ENCODE results near the gene CD58.
"Not testable (repeated sequence)": the region's sequence is repeated elsewhere in the genome, so short reads cannot be mapped to it uniquely, and the experiment has no call there.

Gene CD58

DNA sequence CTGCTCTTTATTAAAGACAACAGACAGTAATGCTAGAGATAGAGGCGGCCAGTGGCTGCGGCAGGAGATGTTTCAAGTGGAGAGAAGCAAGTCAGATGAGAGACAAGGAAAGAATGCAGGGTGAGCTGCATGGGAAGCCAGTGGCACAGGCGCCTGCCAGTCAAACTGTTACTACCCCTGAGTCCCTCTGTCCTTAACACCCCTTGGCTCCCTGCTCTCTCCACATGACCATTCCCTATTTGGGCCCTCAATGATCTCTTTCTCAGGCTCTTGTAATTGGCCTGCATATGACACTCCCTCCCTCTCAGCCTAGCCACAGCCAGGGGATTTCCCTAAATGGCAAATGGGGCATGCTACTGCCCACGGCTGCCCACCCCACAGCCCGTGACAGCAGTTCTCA, 22.6 kb upstream of the CD58 start:
- not testable (repeated sequence) for DNase-seq

GRCh38 chr1:116591951-116592605, 21.3 kb upstream of the CD58 start:
- not testable (repeated sequence) for DNase-seq

- DNase-seq = not testable (repeated sequence)
Observed at GRCh38 chr1:116591006-116591950, 20.5 kb upstream of the CD58 start.

DNA sequence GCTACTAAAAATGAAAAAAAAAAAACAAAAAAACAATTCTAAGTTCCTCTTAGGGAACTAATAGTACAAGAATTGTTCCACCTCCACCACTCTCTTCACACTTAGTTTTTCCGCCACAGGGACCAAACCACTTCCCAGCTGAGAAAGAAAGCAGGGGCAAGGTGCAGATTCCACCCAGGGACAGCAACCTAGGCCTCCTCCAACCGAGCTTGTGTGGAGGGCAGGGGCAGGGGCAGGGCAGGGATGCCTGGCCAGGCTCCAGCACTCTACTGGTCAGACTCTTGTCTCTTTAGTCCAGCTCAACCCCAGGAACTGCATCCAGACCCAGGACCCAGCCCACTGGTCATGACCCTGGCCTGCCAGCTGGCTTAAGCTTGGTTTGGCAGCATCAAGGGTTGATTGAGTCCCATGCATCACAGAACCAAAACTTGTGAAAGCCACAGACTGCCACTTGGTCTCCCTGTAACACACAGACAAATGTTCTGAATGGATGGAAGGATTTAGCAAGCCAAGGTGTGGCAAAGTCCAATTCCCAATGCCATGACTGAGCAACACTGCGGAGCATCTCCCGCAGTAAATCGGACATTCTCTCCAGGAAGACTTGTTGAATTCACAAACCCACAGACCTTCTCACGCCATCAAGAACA, 19.7 kb upstream of the CD58 start:
- DNase-seq = not testable (repeated sequence)

- DNase-seq = not testable (repeated sequence)
Observed at GRCh38 chr1:116589101-116589735, 18.4 kb upstream of the CD58 start.

- no peak for DNase-seq
Observed at GRCh38 chr1:116587501-116588227, 16.8 kb upstream of the CD58 start.

DNA sequence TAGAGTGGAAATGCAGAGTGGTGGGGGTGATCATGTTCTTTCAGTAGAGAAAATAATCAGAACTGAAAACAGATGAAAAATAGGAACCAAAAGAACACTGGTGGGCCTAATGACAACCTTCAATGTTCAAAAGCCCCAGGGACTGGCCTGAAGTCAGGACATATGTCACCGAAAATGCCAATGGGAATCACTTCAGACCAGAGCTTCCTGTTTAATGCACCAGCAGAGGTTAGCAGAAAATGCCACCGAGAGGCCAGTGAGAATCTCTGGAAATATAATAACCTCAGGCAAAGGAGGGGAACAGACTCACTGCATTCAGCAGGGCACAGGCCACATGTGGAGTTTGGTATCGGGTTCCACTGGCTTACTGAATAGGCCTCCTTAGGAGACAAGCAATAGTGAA, 15.9 kb upstream of the CD58 start:
- no peak for DNase-seq

DNA sequence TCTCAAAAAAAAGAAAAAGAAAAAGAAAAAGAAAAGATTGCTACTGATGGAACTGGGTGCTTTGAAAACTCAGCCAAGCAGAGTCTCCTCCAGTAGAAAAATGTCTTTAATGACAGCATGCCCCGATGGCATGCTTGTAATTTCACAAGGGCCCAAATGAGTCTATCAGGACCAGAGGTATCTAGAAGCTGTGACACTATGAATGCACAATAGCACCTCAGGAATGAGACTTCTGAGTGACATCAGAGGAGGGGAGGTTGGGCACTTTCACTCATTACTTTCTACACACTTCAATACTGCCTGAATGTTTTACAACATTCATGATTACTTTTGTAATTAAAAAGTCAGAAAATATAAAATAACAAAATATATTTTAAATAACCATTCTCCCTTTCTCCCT, 15.1 kb upstream of the CD58 start:
- DNase-seq = no peak

GRCh38 chr1:116581323-116581885, 10.6 kb upstream of the CD58 start:
- no peak for DNase-seq

- DNase-seq = no peak
Observed at GRCh38 chr1:116580446-116581322, 9.9 kb upstream of the CD58 start.

GRCh38 chr1:116579259-116579875, 8.5 kb upstream of the CD58 start:
- DNase-seq = no peak

GRCh38 chr1:116578581-116578980, 7.8 kb upstream of the CD58 start:
- DNase-seq = no peak

DNA sequence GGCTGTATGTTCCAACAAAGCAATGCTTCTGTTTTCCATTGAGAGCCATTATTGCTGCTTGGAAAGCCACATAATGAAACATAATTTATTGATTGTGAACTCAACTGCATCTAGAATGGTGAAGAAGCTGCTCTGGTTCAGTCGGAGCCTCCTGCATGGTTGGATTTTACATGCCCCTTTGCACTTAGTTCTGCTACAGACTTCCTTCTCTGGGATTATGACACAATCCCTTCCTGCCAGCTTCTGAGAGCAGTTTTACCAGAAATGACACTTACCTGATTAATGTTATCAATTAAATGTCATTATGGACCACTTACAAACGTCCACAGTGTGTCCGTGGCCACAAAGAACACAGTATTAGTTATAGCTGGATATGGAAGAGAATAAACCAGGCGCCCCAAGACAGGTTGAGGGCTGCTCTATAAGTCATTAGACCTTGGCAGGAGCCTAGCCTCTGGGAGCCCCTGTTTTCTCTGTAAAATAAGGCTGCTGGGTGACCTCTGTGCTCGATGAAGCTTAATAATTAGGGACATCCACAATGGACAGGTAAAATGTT, 7.0 kb upstream of the CD58 start:
- DNase-seq = no peak

DNA sequence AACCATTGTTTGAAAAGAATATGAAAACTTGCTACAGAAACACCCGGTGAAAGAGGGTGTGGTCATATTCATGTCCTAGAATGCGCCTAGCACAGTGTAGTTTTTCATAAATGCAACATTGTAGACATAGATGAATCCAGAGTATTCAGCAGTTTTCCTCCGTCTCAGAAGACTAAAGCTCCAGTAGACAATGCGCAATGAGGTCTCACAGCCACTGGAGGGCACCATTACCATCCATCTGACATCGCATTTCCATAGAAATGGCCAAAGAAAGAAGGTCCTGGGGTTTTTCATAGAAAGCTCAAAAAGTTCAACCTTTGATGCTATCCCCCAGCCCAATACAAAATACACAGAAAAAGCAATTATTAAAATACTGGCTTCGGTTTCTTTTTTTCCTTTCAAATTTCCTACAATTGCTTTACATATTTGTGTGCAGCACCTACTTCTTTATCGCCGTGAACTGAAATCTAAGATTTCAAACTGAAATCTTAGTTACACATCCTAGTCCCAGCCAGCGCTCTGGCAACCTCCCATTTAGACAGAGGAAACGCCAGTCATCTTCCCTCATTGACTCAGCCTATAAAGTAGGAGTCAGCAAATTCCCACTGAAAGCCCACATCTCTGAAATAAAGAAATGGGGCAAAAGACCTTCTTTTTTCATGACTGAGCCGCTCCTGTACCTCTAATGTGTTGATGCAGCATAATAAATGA, 3.9 kb upstream of the CD58 start:
- peak in 38 of 56 donors; percentile 2 to 83 (median 36) for DNase-seq

DNA sequence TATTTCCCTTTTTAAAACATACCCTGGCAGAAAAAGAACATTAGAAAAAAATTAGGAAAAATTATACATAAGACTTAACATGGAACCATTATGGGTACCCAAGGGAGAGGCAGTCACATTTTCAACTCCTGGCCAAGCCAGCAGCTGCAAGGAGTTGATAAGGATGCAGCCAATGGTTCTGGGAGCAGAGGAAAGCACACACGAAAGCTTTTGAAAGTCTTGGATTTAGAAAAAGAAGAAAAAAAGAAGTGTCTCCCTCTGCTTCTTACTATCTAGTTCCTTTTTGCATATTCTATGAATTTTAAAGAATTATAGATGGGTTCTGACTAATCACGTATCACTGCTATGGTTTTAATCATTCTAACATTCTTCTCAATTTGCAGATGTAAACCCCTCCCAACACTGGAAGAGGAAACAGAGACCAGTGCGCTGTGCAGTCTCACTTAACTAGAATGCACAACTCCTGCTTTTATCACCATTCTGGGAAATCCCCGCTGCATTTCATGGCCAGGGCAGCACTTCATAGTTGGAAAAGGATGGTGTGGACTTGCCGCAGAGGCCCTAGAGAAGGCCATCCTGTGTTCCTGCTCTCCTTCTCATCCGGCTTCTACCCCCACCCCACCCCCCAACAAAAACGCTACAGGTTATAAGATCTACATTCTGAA, 2.7 kb upstream of the CD58 start:
- DNase-seq = no peak

DNA sequence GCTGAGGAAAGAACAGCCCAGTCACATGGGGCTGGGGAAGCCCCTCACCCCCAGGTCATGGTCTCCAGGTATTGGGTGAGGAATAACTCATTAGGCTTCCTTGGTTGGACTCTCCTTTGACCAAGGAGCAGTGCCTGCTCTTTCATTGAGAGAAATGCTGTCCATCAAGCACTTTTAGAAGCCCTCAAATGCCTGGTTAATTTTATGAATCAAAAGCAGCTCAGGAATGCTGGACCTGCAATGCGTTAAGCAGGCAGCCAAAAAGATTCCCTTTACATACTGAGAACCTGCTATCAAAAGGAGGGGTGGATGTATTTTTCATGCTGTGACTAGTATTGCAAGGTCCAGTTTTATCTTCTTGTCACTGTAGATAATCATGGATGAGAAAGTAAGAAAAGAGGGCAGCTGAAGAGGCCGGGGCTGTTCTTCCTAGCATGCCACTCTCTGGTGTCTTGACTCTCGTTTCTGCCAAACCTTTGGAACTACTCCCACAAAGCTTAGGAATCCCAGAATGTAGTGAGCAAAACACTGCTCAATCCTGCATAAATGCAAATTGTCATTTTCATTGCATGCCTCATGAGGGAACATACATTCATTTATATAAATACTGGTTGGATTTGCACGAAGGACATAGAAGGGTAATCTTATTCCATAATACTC, 2.1 kb upstream of the CD58 start:
- DNase-seq = no peak

DNA sequence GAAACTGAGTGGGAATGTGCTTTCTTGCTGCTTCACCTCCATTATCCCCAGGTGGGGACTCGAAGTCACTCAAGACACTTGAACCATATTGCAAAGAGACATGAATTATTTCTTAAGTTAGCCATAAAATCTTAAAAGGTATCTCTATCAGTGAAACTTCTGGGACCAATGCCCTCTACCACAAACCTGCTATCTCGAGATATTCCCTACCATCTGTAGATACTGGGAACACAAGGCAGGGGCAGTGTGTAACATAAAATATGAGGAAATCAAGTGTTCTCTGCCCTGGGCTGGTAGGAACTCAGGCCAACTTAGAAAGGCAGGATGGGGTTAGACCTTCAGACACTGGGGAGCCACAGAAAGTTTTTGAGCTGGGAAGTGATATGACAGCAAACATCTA, 1.3 kb upstream of the CD58 start:
- DNase-seq = no peak
